Lung microvascular endothelial cell (primary cell): Measurements from ENCODE around the gene ZNF25. TPM values are rescaled to one million over a fixed set of nuclear protein-coding genes. Genes with fewer than 3 reads are reported as not detected.
"Not testable (repeated sequence)": the region's sequence is repeated elsewhere in the genome, so short reads cannot be mapped to it uniquely, and the experiment has no call there.

ENCODE experiments used
- DNase-seq, 2 donors: peaks; one replicate each; pipeline versions ENCODE4 v3.0.0 to v3.0.0-alpha.2; 2010; ENCODE audit warnings: low read depth in 2 of 2
- total RNA-seq: library from RNA; depleted of rRNA; stranded (reverse); fragments of >200 nt; gene quantifications from 2 replicates; pipeline ENCODE4 v1.2.1, GENCODE V29; 2014

ZNF25 gene
- total RNA-seq = 3.3 and 6.0 TPM in 2 replicates

- DNase-seq = peak; percentile 98 to 99
Measured at GRCh38 chr10:37976091-37976879, at the start of gene ZNF25. ZNF25 (minus strand) TSS chr10:37976647; CDS start chr10:37971722, 4,925 bp downstream.

- DNase-seq = peak in 1 of 2 donors; percentile 38
Measured at GRCh38 chr10:38025283-38025682, 48.8 kb upstream of the ZNF25 start.

GRCh38 chr10:38019124-38019523 is 42.7 kb upstream of the ZNF25 start:
- DNase-seq = not testable (repeated sequence)

- no peak for DNase-seq
Measured at GRCh38 chr10:38016354-38016753, 39.9 kb upstream of the ZNF25 start.

DNA sequence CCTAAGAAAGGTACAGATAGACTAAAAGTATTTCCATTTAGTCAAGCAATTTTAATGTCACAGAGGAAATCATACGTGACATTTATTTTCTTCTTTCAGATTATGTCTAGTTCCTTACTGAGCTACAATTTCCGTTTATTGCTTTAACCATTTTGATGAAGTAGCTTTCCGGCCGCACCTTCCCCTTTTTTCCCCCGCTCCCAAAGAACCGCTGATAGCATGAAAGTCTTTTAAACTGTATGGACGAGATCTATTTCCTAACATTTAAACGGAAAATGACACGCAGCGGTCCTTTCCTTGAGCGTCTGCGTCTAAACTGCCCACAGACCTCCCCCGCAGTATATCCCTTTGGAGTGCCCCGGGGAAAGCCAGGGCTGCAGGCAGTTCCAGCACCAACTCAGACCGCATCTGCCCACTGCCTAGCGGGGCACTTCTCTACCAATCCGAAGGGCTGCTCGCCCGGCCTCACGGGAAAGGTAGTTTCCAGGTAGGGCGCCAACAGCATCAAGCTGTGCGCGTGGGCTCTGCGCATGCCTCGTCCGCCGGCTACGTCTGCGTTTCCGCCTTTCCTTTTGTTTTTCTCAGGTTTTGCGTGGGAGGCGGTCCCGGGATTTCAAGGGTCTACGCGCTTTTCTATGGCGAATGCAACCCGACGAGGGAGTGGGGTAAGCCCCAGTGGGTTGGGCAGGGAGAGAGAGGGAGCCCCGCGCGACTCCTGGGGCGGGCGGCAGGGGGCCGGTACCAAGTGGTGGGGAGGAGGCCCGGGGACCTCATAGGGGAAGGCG is 33.9 kb upstream of the ZNF25 start, which contains the start of gene ZNF33A:
Gene ZNF33A (plus strand): TSS at position 557 of the 785 bp plus-strand sequence. CDS start 1,667 bp downstream, outside the sequence.
- peak; percentile 89 to 97 for DNase-seq

DNA sequence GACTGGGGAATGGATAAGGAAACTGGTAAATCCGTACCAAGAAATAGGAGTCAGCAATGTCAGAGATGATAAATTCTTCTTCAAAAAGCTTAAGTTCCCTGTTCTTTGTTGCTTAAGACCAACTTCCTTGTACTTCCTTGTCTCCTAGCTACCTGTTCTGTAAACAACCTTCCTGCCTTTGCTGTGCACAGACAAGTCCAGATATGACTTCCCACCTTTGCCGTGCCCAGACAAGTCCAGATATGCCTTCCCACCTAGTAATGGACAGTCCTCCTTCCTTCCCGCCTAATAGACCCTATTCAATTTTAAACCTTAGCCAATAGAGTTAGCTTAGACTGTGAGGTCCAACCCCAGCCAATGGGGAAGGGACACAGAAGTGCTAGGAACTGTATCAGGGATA is 31.5 kb upstream of the ZNF25 start:
- no peak for DNase-seq

GRCh38 chr10:38007551-38007950 is 31.1 kb upstream of the ZNF25 start:
- DNase-seq = no peak

DNA sequence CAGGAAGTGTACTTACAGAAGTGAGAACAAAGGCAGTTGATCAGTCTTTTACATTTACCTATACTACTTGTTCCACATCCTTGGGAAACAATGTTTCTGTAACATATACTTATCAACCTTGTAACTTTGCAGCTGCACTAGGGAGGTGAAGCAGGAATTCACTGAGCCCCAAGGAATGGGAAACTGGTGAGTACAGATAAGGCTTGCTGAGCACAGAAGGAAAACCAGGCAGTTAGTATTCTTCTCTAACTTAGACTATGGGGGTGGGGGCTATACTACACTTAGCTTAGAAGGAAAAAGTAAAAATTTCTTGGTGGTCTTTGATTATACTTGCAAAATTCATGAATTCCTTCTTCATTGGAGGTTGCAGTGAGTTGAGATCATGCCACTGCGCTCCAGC is 27.1 kb upstream of the ZNF25 start:
- DNase-seq = no peak

DNA sequence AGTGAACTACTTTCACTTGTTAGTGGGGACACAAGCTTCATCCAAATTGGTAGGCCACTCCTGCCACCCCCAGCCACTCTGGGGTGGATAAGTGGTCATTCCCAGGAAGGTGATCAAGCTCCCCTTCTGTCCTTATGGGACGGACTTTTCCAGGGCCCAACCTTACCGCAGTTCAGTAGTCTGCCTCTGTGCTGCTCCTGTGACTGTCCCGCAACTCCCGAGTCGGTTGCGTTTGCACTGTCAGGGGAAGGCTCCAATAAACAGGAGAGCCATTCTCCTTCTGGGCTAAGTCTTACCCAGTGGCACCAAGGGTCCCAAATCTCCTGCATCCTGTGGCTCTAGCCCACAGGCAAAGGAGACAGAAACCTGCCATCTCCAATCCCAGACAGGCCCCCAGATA is 26.6 kb upstream of the ZNF25 start:
- no peak for DNase-seq

- not testable (repeated sequence) for DNase-seq
Measured at GRCh38 chr10:38000474-38000873, 24.0 kb upstream of the ZNF25 start.

DNA sequence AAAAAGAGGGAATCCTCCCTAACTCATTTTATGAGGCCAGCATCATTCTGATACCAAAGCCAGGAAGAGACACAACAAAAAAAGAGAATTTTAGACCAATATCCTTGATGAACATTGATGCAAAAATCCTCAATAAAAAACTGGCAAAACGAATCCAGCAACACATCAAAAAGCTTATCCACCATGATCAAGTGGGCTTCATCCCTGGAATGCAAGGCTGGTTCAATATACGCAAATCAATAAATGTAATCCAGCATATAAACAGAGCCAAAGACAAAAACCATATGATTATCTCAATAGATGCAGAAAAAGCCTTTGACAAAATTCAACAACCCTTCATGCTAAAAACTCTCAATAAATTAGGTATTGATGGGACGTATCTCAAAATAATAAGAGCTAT is 22.5 kb upstream of the ZNF25 start:
- not testable (repeated sequence) for DNase-seq

GRCh38 chr10:37992083-37992482 is 15.6 kb upstream of the ZNF25 start:
- no peak for DNase-seq

DNA sequence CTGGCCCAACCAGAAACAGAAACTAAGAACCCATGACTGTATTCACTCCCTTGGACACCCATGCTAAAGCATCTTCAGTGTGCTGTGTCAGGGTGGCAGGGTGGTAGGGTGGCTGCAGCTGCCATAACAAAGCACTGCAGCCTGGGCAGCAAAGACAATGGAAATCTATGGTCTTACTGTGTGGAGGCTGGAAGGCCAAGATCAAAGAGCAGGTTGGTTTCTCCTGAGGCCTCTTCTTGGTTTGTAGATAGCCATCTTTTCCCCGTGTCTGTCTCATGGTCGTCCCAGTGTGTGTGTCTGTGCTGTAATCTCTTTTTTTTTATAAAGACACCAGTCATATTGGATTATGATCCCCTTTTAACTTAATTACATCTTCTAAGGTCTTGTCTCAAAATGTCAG is 15.2 kb upstream of the ZNF25 start:
- DNase-seq = no peak

DNA sequence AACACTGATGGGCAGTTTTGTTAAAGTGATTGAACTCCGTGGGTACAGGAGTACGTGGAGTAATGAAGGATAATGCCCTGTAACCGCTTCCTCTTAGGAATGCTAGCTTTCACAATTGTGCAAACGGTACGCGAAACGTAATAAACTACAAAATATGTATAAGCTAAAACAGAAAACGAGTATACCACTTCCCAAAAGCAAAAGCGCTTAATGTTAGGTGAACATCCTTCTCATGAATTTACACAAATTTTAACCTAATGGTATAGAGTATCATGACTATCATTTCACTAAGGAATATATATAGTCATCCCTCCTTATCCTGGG is 395 bp upstream of the ZNF25 start:
- no peak for DNase-seq

DNA sequence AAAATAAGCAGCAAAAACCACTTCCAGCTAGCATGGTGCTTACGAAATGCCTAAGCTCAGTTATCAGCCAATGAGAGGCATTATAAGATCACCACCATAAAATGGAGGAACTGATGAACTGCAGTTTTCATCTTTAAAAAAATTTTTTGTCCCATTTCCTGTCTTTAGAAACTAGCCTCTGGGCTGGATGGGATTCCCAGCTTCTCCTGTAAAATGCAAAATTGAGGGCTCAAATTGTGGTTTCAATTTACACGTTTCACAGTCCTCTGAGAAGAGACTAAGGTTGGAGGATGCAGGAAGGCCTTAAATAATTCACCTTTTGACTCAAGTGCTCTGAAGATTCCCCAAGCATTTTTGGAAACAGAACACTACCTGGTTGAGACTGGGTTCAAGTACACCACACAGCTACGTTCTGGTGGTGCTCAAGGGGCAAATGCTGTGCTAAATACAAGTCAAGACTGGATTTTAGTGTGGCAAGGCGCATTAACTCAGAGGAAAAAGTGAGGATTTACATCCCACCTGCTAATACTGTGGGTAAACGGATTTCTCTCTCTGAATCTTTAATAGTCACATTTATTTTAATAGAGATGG is 951 bp downstream of the ZNF25 start:
- DNase-seq = peak; percentile 1 to 5

DNA sequence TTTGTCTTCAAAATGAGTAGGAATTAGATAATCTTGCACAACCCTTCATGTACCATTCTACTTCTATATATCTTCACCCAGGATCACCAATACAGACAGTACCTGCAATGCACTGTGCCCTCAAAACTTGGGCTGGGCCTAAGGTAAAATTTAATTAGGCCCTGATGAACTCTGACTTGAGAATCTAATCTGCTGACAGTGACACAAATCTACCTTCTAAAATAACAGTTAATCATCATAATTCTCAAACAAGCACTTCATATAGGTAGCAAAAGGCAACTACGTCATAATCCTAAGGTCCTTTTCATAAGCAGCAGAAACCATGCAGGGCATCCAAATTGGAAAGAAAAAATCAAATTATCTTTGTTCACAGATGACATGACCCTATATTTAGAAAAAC is 4.1 kb downstream of the ZNF25 start:
- no peak for DNase-seq

DNA sequence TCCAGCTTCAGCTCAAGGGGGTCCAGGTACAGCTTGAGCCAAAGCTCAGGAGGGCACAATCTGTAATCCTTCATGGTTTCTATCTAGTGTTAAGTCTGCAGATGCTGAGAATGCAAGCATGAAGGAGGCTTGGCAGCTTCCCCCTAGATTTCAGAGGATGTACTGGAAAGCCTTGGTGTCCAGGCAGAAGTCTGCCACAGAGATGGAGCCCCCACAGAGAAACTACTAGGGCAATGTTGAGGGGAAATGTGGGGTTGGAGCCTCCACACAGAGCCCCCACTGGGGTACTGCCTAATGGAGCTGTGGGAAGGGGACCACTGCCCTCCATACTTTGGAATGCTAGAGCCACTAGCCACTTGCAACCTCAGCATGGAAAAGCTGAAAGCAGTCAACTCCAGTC is 11.4 kb downstream of the ZNF25 start:
- no peak for DNase-seq

- no peak for DNase-seq
Measured at GRCh38 chr10:37960591-37961137, 15.8 kb downstream of the ZNF25 start.

DNA sequence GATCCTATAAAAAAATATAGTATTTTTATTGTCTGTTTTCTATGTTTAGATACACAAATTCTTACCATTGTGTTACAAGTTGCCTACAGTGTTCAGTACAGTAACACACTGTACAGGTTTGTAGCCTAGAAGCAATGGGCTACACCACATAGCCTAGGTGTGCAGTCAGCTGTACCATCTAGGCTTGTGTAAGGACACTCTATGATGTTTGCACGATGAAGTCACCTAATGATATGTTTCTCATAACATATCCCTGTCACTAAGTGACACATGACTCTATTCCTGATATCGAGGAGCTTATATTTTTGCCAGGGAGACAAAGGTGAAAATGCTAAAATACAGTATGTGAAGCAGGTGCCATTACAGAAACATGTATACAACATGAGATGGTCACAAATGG is 18.6 kb downstream of the ZNF25 start:
- no peak for DNase-seq

DNA sequence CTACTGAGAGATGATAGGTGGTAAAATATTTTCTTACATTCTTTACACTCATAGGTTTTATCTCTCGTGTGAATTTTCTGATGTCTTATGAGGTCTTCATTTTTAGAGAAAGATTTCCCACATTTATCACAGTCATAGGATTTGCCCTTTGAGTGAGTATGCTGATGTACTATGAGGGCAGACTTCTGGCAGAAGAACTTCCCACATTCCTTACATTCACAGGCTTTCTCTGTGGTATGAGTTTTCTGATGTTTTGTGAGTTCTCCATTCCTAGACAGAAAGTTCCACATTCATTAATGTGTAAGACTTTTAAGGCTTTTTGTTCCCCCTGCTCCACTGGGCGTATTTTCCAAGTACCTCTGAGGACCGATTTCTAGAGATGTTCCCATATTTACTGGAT is 23.5 kb downstream of the ZNF25 start:
- no peak for DNase-seq

GRCh38 chr10:37952043-37952755 is 24.2 kb downstream of the ZNF25 start:
- no peak for DNase-seq
